ENCODE measurements around the gene ZNF750. TPM values are rescaled to one million over a fixed set of nuclear protein-coding genes. Genes with fewer than 3 reads are reported as not detected.

ZNF750 gene
- total RNA-seq, 4 donors from 2014 or later = 202 to 426 (median 294) TPM

GRCh38 chr17:82874011-82874835 is 34.4 kb upstream of the ZNF750 start:
- no peak overlapping the region for H3K4me3 ChIP-seq (ENCODE audit: low read depth, poor library complexity, severe bottlenecking)
- 55 to 76% methylated on average over 20 to 33 of the region's 34 CpGs for WGBS, 2 donors
- TF ChIP-seq POLR2A (IDR thresholded peaks at IDR 0.05) (no peak), CTCF (IDR thresholded peaks at IDR 0.05) (no peak)
- DNase-seq (ENCODE audit: low spot score in 2 of 2) = peak in 1 of 2 donors; percentile 60
- intact Hi-C loops (cut with DNase I; ENCODE audit: low total_unique reads) = no loop called here

- intact Hi-C loops (cut with DNase I; ENCODE audit: low total_unique reads) = no loop called here
- DNase-seq (ENCODE audit: low spot score in 2 of 2) = no peak
- 92 to 98% methylated on average over 19 of the region's 19 CpGs for WGBS, 2 donors
- no peak for TF ChIP-seq CTCF (IDR thresholded peaks at IDR 0.05)
- no peak for TF ChIP-seq POLR2A (IDR thresholded peaks at IDR 0.05)
- H3K4me3 ChIP-seq (ENCODE audit: low read depth, poor library complexity, severe bottlenecking) = no peak overlapping the region
Measured at GRCh38 chr17:82873521-82873920, 33.7 kb upstream of the ZNF750 start.

GRCh38 chr17:82872591-82873520 is 33.0 kb upstream of the ZNF750 start:
- no peak overlapping the region for H3K4me3 ChIP-seq (ENCODE audit: low read depth, poor library complexity, severe bottlenecking)
- 85 to 94% methylated on average over 22 to 33 of the region's 33 CpGs for WGBS, 2 donors
- intact Hi-C loops (cut with DNase I; ENCODE audit: low total_unique reads) = no loop called here
- DNase-seq (ENCODE audit: low spot score in 2 of 2) = no peak
- no peak for TF ChIP-seq CTCF (IDR thresholded peaks at IDR 0.05)
- no peak for TF ChIP-seq POLR2A (IDR thresholded peaks at IDR 0.05)

GRCh38 chr17:82871776-82872561 is 32.1 kb upstream of the ZNF750 start:
- WGBS, 2 donors = 85 to 87% methylated on average over 35 to 39 of the region's 41 CpGs

More at GRCh38 chr17:82871776-82872561, 32.1 kb upstream of the ZNF750 start:
- H3K4me3 ChIP-seq (ENCODE audit: low read depth, poor library complexity, severe bottlenecking) = no peak overlapping the region
- intact Hi-C loops (cut with DNase I; ENCODE audit: low total_unique reads) = no loop called here
- TF ChIP-seq POLR2A (IDR thresholded peaks at IDR 0.05) (no peak), CTCF (IDR thresholded peaks at IDR 0.05) (no peak)
- DNase-seq (ENCODE audit: low spot score in 2 of 2) = no peak

Measured in lower leg skin (tissue), 4 donors.